IPS-15b (cell line): ENCODE data around the gene SND1.

Experiments used
- H3K27me3 ChIP-seq: one replicate; pipeline ENCODE4 v1.6.1; 2013; ENCODE audit warnings: low read length; ENCODE audit not compliant: control insufficient read depth, insufficient read depth
- H3K36me3 ChIP-seq: one replicate; pipeline ENCODE4 v1.6.1; 2013; ENCODE audit warnings: low read length; ENCODE audit not compliant: control insufficient read depth, insufficient read depth
- H3K4me1 ChIP-seq: one replicate; pipeline ENCODE4 v1.6.1; 2013; ENCODE audit warnings: mild to moderate bottlenecking, low read length; ENCODE audit not compliant: control insufficient read depth, insufficient read depth
- H3K4me3 ChIP-seq: one replicate; pipeline ENCODE4 v1.5.1; 2013; ENCODE audit warnings: low read depth, low read length
- H3K9ac ChIP-seq: one replicate; pipeline ENCODE4 v1.6.1; 2013; ENCODE audit warnings: low read depth, mild to moderate bottlenecking, low read length
- H3K9me3 ChIP-seq: one replicate; pipeline ENCODE4 v1.6.1; 2013; ENCODE audit warnings: mild to moderate bottlenecking, low read length; ENCODE audit not compliant: control insufficient read depth, insufficient read depth

SND1 gene

GRCh38 chr7:127913686-127914085 lies 261.7 kb downstream of the SND1 start:
- H3K4me3 ChIP-seq = no peak overlapping the region
- H3K4me1 ChIP-seq = peaks cover 6% of the 10 kb centered on the region
- no peaks in the 10 kb centered on the region for H3K27me3 ChIP-seq
- no peaks in the 10 kb centered on the region for H3K36me3 ChIP-seq
- H3K9ac ChIP-seq = no peak overlapping the region
- no peaks in the 10 kb centered on the region for H3K9me3 ChIP-seq

- H3K4me1 ChIP-seq = peaks cover 6% of the 10 kb centered on the region
These were observed 262.7 kb downstream of the SND1 start for GRCh38 chr7:127914693-127915092.

GRCh38 chr7:127916735-127917134 lies 264.7 kb downstream of the SND1 start:
- Histone ChIP-seq H3K4me3 (no peak overlapping the region), H3K27me3 (no peaks in the 10 kb centered on the region), H3K9me3 (no peaks in the 10 kb centered on the region), H3K9ac (no peak overlapping the region), H3K4me1 (peaks cover 6% of the 10 kb centered on the region), H3K36me3 (no peaks in the 10 kb centered on the region)

More at GRCh38 chr7:127914693-127915092, 262.7 kb downstream of the SND1 start:
- no peak overlapping the region for H3K9ac ChIP-seq
- H3K36me3 ChIP-seq = no peaks in the 10 kb centered on the region
- H3K4me3 ChIP-seq = no peak overlapping the region
- H3K9me3 ChIP-seq = no peaks in the 10 kb centered on the region
- no peaks in the 10 kb centered on the region for H3K27me3 ChIP-seq

GRCh38 chr7:127918130-127918529 lies 266.1 kb downstream of the SND1 start:
- H3K9me3 ChIP-seq = no peaks in the 10 kb centered on the region
- no peak overlapping the region for H3K4me3 ChIP-seq
- no peaks in the 10 kb centered on the region for H3K36me3 ChIP-seq
- H3K9ac ChIP-seq = no peak overlapping the region
- H3K4me1 ChIP-seq = peaks cover 4% of the 10 kb centered on the region
- no peaks in the 10 kb centered on the region for H3K27me3 ChIP-seq

- Histone ChIP-seq H3K4me1 (no peaks in the 10 kb centered on the region), H3K9me3 (no peaks in the 10 kb centered on the region), H3K9ac (no peak overlapping the region), H3K36me3 (no peaks in the 10 kb centered on the region), H3K4me3 (no peak overlapping the region), H3K27me3 (no peaks in the 10 kb centered on the region)
These were observed 268.9 kb downstream of the SND1 start for GRCh38 chr7:127920787-127921438.

GRCh38 chr7:127922656-127923055 lies 270.7 kb downstream of the SND1 start:
- H3K9me3 ChIP-seq = no peaks in the 10 kb centered on the region

GRCh38 chr7:127924874-127925273 lies 272.9 kb downstream of the SND1 start:
- Histone ChIP-seq H3K9ac (no peak overlapping the region), H3K27me3 (no peaks in the 10 kb centered on the region), H3K36me3 (peaks cover 8% of the 10 kb centered on the region), H3K4me1 (no peaks in the 10 kb centered on the region), H3K9me3 (no peaks in the 10 kb centered on the region), H3K4me3 (no peak overlapping the region)

More at GRCh38 chr7:127922656-127923055, 270.7 kb downstream of the SND1 start:
- H3K4me3 ChIP-seq = no peak overlapping the region
- no peaks in the 10 kb centered on the region for H3K27me3 ChIP-seq
- no peak overlapping the region for H3K9ac ChIP-seq
- no peaks in the 10 kb centered on the region for H3K4me1 ChIP-seq
- no peaks in the 10 kb centered on the region for H3K36me3 ChIP-seq

- H3K4me3 ChIP-seq = no peak overlapping the region
- no peaks in the 10 kb centered on the region for H3K4me1 ChIP-seq
- H3K27me3 ChIP-seq = no peaks in the 10 kb centered on the region
- H3K9ac ChIP-seq = no peak overlapping the region
- H3K9me3 ChIP-seq = no peaks in the 10 kb centered on the region
- H3K36me3 ChIP-seq = peaks cover 8% of the 10 kb centered on the region
These were observed 275.3 kb downstream of the SND1 start for GRCh38 chr7:127927348-127927696.

- H3K27me3 ChIP-seq = no peaks in the 10 kb centered on the region
- no peak overlapping the region for H3K9ac ChIP-seq
- H3K36me3 ChIP-seq = peaks cover 8% of the 10 kb centered on the region
These were observed 276.2 kb downstream of the SND1 start for GRCh38 chr7:127928222-127928621.

GRCh38 chr7:127928852-127929251 lies 276.9 kb downstream of the SND1 start:
- Histone ChIP-seq H3K27me3 (no peaks in the 10 kb centered on the region), H3K4me1 (peaks cover 9% of the 10 kb centered on the region), H3K36me3 (peaks cover 8% of the 10 kb centered on the region), H3K4me3 (no peak overlapping the region), H3K9ac (no peak overlapping the region), H3K9me3 (no peaks in the 10 kb centered on the region)

More at GRCh38 chr7:127928222-127928621, 276.2 kb downstream of the SND1 start:
- Histone ChIP-seq H3K4me3 (no peak overlapping the region), H3K9me3 (no peaks in the 10 kb centered on the region), H3K4me1 (peaks cover 3% of the 10 kb centered on the region)

- H3K4me1 ChIP-seq = peaks cover 11% of the 10 kb centered on the region
- H3K4me3 ChIP-seq = no peak overlapping the region
- H3K9ac ChIP-seq = no peak overlapping the region
- peaks cover 8% of the 10 kb centered on the region for H3K36me3 ChIP-seq
- no peaks in the 10 kb centered on the region for H3K9me3 ChIP-seq
- H3K27me3 ChIP-seq = no peaks in the 10 kb centered on the region
These were observed 278.6 kb downstream of the SND1 start for GRCh38 chr7:127930341-127931328.

GRCh38 chr7:127932076-127932475 lies 280.1 kb downstream of the SND1 start:
- Histone ChIP-seq H3K9ac (no peak overlapping the region), H3K4me3 (no peak overlapping the region), H3K27me3 (no peaks in the 10 kb centered on the region), H3K4me1 (peaks cover 14% of the 10 kb centered on the region), H3K36me3 (peaks cover 8% of the 10 kb centered on the region), H3K9me3 (no peaks in the 10 kb centered on the region)
